ENCODE measurements around the gene LOC128125822.

LOC128125822 gene

DNA sequence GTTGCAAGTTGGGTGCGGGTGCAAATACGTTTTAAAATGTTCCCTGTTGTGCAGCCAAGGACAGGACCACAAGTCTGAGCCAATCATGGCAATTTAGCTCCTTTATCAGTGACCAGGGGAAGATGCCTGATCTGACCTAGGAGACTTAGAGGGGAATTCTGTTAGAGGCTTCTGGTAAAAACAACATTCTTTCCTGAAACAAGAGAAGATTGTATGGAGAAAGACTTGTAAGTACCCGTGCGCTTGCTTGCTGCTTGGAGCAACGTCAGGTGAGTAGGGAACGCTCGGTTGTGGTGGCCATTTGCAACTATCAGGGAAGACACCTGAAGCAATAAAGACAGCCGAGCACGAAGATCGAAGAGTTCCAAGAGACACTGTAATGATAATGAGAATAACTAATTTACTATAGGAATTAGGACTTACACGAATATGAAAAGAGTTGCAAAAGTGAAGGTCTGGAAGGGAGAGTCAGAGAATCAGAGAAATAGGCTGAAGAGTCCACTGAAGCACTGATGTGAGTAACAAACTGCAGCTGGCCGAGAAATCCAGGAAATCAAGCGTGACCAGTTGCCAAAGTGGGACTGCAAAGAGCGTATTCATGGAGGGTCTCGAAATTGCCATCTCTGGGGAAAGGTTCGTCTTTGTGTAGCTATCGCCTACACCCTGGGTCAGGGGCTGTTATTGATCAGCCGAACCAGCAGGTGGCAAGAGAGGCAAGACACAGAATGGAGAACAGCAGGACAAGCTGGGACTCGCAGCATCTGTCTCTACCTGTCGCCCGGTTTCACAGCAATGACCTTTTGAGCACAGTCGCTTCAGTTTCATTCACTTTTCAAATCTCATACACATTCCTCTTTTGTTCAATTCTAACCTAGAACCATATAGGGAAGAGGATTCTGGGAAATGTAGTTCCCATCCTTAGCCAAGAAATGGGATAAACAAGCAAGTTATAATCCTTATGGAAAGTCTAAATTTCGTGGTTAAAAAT is 26.1 kb downstream of the LOC128125822 start:
- peaks cover 0 to 16% (median 6%) of the 10 kb centered on the region in 9 donors for H3K4me1 ChIP-seq
- 3 to 4% methylated on average over 23 of the region's 23 CpGs for WGBS, 2 donors
- intact Hi-C loops (cut with DNase I) = loop anchor here in 9 of 10 donors (1.0 to 10.0 kb wide), 5 partner anchors 34 to 244 kb away; no protein-coding TSS in a partner anchor
- no peaks in the 10 kb centered on the region for H3K9me3 ChIP-seq
- TF ChIP-seq, protein P1, sequence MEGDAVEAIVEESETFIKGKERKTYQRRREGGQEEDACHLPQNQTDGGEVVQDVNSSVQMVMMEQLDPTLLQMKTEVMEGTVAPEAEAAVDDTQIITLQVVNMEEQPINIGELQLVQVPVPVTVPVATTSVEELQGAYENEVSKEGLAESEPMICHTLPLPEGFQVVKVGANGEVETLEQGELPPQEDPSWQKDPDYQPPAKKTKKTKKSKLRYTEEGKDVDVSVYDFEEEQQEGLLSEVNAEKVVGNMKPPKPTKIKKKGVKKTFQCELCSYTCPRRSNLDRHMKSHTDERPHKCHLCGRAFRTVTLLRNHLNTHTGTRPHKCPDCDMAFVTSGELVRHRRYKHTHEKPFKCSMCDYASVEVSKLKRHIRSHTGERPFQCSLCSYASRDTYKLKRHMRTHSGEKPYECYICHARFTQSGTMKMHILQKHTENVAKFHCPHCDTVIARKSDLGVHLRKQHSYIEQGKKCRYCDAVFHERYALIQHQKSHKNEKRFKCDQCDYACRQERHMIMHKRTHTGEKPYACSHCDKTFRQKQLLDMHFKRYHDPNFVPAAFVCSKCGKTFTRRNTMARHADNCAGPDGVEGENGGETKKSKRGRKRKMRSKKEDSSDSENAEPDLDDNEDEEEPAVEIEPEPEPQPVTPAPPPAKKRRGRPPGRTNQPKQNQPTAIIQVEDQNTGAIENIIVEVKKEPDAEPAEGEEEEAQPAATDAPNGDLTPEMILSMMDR (IDR thresholded peaks at IDR 0.05) = peak; percentile 68 to 90 (median 85)
- H3K4me3 ChIP-seq = peak overlapping the region; percentile 30 to 61 (median 56)
- ATAC-seq (peak; percentile 86 to 98 (median 94)), DNase-seq (peak; percentile 49 to 63)
- H3K27me3 ChIP-seq = peaks cover 0 to 8% (median 0%) of the 10 kb centered on the region in 7 donors
- peak overlapping the region in 1 of 10 donors; percentile 16 for H3K27ac ChIP-seq
- H3K36me3 ChIP-seq = no peaks in the 10 kb centered on the region

DNA sequence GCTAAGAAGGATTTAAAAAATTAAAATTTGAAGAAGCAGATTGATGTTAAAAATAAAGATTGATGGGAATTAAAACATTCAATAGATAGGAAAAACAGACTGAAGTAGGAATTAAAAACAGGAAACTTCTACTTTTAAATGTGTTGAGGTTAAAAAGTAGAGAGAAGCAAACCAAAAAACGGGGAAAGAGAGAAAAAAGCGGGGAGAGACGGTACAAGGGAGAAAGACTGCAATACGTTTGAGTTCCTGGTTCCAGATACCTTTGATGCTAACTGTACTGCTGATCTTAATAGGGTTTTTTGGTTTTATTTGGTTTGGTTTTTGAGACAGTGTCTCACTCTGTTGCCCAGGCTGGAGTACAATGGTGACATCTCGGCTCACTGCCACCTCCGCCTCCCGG is 27.0 kb downstream of the LOC128125822 start:
- DNase-seq (no peak), ATAC-seq (no peak)
- peaks cover 0 to 16% (median 6%) of the 10 kb centered on the region in 9 donors for H3K4me1 ChIP-seq
- no peak overlapping the region for H3K27ac ChIP-seq
- no peaks in the 10 kb centered on the region for H3K9me3 ChIP-seq
- WGBS, 2 donors = 80 to 87% methylated on average over 7 of the region's 7 CpGs
- TF ChIP-seq, protein P1 (IDR thresholded peaks at IDR 0.05) = no peak
- intact Hi-C loops (cut with DNase I) = loop anchor here in 8 of 10 donors (2.0 to 10.0 kb wide), 4 partner anchors 33 to 244 kb away; no protein-coding TSS in a partner anchor
- H3K4me3 ChIP-seq = peak overlapping the region in 1 of 10 donors; percentile 32
- H3K27me3 ChIP-seq = peaks cover 0 to 8% (median 0%) of the 10 kb centered on the region in 7 donors
- no peaks in the 10 kb centered on the region for H3K36me3 ChIP-seq

DNA sequence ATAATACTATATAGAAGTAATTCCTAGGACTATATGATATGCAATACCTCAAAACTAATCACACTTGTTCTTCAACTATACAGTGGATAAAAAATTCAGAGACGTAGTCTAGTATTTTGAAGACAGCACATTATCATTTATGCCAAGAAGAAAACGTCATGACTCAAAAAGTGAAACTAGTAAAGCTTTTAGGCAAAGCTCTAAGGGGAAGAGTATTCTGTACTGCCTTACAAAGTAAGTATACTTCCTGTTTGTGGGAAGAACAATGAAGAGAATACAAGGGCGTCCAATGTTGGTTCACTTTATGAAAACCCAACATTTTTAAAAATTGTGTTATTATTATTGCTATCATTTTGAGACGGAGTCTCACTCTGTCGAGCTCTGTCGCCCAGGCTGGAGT is 27.9 kb downstream of the LOC128125822 start:
- Histone ChIP-seq H3K4me3 (no peak overlapping the region), H3K27ac (no peak overlapping the region), H3K9me3 (no peaks in the 10 kb centered on the region), H3K27me3 (peaks cover 0 to 8% (median 0%) of the 10 kb centered on the region in 7 donors), H3K4me1 (peaks cover 0 to 16% (median 6%) of the 10 kb centered on the region in 9 donors), H3K36me3 (no peaks in the 10 kb centered on the region)
- no peak for DNase-seq
- TF ChIP-seq, protein P1 (IDR thresholded peaks at IDR 0.05) = no peak
- ATAC-seq = no peak
- WGBS, 2 donors = 75 to 81% methylated on average over 6 of the region's 6 CpGs
- intact Hi-C loops (cut with DNase I) = loop anchor here in 2 of 10 donors (5.0 kb wide), 1 partner anchor 162 kb away; no protein-coding TSS in a partner anchor

DNA sequence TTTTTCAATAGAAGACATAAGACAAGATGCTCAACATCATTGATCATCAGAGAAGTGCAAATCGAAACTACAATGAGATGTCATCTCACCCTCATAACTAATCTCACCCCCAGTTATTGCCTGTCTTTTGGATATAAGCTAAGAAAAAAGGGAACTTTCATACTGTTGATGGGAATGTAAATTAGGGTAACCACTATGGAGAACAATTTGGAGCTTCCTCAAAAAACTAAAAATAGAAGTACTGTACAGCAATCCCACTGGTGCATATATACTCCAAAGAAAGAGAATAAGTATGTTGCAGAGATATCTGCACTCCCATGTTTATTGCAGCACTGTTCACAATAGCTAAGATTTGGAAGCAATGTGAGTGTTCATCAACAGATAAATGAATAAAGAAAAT is 37.0 kb downstream of the LOC128125822 start:
- Histone ChIP-seq H3K27me3 (no peaks in the 10 kb centered on the region), H3K4me3 (no peak overlapping the region), H3K36me3 (no peaks in the 10 kb centered on the region), H3K27ac (no peak overlapping the region), H3K4me1 (no peaks in the 10 kb centered on the region), H3K9me3 (no peaks in the 10 kb centered on the region)
- intact Hi-C loops (cut with DNase I) = no loop called here
- DNase-seq (no peak), ATAC-seq (no peak)
- TF ChIP-seq, protein P1 (IDR thresholded peaks at IDR 0.05) = no peak
- WGBS, 2 donors = 92 to 93% methylated on average over 1 of the region's 1 CpG

Data from heart right ventricle (tissue), 16 donors.